K562 (cell line): Measurements from ENCODE around the gene FIGLA. TPM values are rescaled to one million over a fixed set of nuclear protein-coding genes. Genes with fewer than 3 reads are reported as not detected.

ENCODE experiments used
- ATAC-seq: fragments of 200-7000 bp; cut with Tn5 transposase; 3 replicates; pipeline ENCODE4 v1.9.1; 2020; ENCODE audit warnings: moderate library complexity
- BruUV-seq: library from RNA; stranded (reverse); fragments of 400-500 nt; replicated peaks from 2 replicates; lab custom pipeline; 2021; lab: Mats Ljungman, UMichigan
- CTCF ChIA-PET: fragments of 300-600 bp; formaldehyde crosslinking; extraction: SDS; loops from one replicate; lab custom pipeline; 2021; ENCODE audit warnings: low intra/inter-chr PET ratio; lab: Yijun Ruan, JAX
- POLR2A ChIA-PET: fragments of 300-600, 350-650 bp; sonication (Branson Sonifier 250); formaldehyde crosslinking; extraction: SDS; loops from one replicate; lab custom pipeline; 2021; ENCODE audit warnings: antibody characterized with exemption, inconsistent platforms; lab: Yijun Ruan, JAX
- DNase-seq, 4 experiments: peaks; one replicate each; pipeline versions ENCODE4 v3.0.0 to v3.0.0-alpha.2; 2011 to 2018; ENCODE audit warnings: low spot score in 3 of 4, mixed read lengths in 3 of 4; ENCODE audit errors: extremely low read depth in 1 of 4
- FAIRE-seq: peaks from 2 replicates; lab custom pipeline; 2011; peaks lifted over from hg19 to GRCh38; lab: Jason Lieb, UNC
- H2AFZ ChIP-seq: 2 replicates; pipeline ENCODE4 v1.6.0; 2011; ENCODE audit warnings: low read depth, low read length, control low read depth, inconsistent platforms
- H3K27ac ChIP-seq: fragments of 200-600 bp; 3 replicates; pipeline ENCODE4 v1.8.0; 2011; ENCODE audit warnings: low read depth, mild to moderate bottlenecking, control low read depth, inconsistent platforms, low read length, moderate library complexity, mixed read lengths; ENCODE audit errors: extremely low read depth
- H3K27me3 ChIP-seq, 2 experiments: fragments of 300-600 bp in 1 of 2; 2 replicates in 1 of 2; 3 replicates in 1 of 2; pipeline versions ENCODE4 v1.6.0 to v1.8.0; 2011; ENCODE audit warnings: inconsistent platforms in 2 of 2, low read length in 2 of 2, mild to moderate bottlenecking in 1 of 2, mixed read lengths in 1 of 2, moderate library complexity in 1 of 2; ENCODE audit not compliant: control insufficient read depth in 2 of 2, insufficient read depth in 2 of 2
- H3K36me3 ChIP-seq: fragments of 300-600 bp; 3 replicates; pipeline ENCODE4 v1.8.0; 2011; ENCODE audit warnings: mild to moderate bottlenecking, low read length, inconsistent platforms; ENCODE audit not compliant: control insufficient read depth, insufficient read depth
- H3K4me1 ChIP-seq, 2 experiments: fragments of 200-600 bp in 1 of 2; replicated peaks in 1 of 2; 2 replicates in 1 of 2; 3 replicates in 1 of 2; pipeline versions ENCODE4 v1.5.1 to v1.8.0; 2011; ENCODE audit warnings: inconsistent platforms in 2 of 2, low read length in 2 of 2, mild to moderate bottlenecking in 1 of 2, mixed read lengths in 1 of 2, moderate library complexity in 1 of 2; ENCODE audit not compliant: control insufficient read depth in 2 of 2, insufficient read depth in 2 of 2
- H3K4me2 ChIP-seq: 2 replicates; pipeline ENCODE4 v1.6.1; 2011; ENCODE audit warnings: low read length, control low read depth, inconsistent platforms, mixed read lengths; ENCODE audit not compliant: insufficient read depth
- H3K4me3 ChIP-seq: fragments of 200-600 bp; sonication (generic), shearing (Covaris generic); 2 replicates; pipeline ENCODE4 v1.5.1; 2016; ENCODE audit warnings: control low read depth, inconsistent platforms
- H3K79me2 ChIP-seq: fragments of 200-600 bp; 3 replicates; pipeline ENCODE4 v1.8.0; 2011; ENCODE audit warnings: low read length, inconsistent platforms; ENCODE audit not compliant: control insufficient read depth, insufficient read depth
- H3K9ac ChIP-seq, 2 experiments: 2 replicates each; pipeline versions ENCODE4 v1.6.0 to v1.6.1; 2011; ENCODE audit warnings: low read depth in 2 of 2, low read length in 2 of 2, control low read depth in 1 of 2, inconsistent platforms in 1 of 2, mild to moderate bottlenecking in 1 of 2, mixed read lengths in 1 of 2; ENCODE audit not compliant: insufficient read depth in 1 of 2
- H3K9me1 ChIP-seq: one replicate; pipeline ENCODE4 v1.6.0; 2011; ENCODE audit warnings: inconsistent platforms, mild to moderate bottlenecking, low read length, moderate library complexity; ENCODE audit not compliant: control insufficient read depth, insufficient read depth
- H3K9me3 ChIP-seq: replicated peaks from 2 replicates; pipeline ENCODE4 v1.5.1; 2011; ENCODE audit warnings: low read depth, low read length, inconsistent platforms; ENCODE audit not compliant: control insufficient read depth, insufficient read depth
- H4K20me1 ChIP-seq: replicated peaks from 2 replicates; pipeline ENCODE4 v1.6.1; 2011; ENCODE audit warnings: low read length, inconsistent platforms, mixed read lengths; ENCODE audit not compliant: control insufficient read depth, insufficient read depth
- ARNT ChIP-seq, 2 experiments: fragments of 450-650 bp; IDR thresholded peaks; 2 replicates each; pipeline ENCODE4 v1.6.1; 2016; ENCODE audit warnings: mild to moderate bottlenecking in 1 of 2
- CHD4 ChIP-seq: fragments of 200-600 bp; sonication (generic); IDR thresholded peaks from 3 replicates; pipeline ENCODE4 v1.6.1; 2012; ENCODE audit warnings: low read depth, mild to moderate bottlenecking, mixed read lengths, low read length, inconsistent platforms; ENCODE audit not compliant: insufficient read depth, insufficient replicate concordance, poor library complexity, severe bottlenecking
- ETV5 ChIP-seq: sonication (generic); formaldehyde crosslinking; IDR thresholded peaks from 2 replicates; pipeline ENCODE4 v1.4.0; 2020; ENCODE audit warnings: low read depth, mild to moderate bottlenecking, missing genetic modification reagents
- MBD1 ChIP-seq: fragments of 250-450 bp; sonication (Bioruptor Pico); IDR thresholded peaks from 2 replicates; pipeline ENCODE4 v1.8.0; 2022; ENCODE audit warnings: inconsistent platforms
- NBN ChIP-seq: fragments of 450-650 bp; IDR thresholded peaks from 2 replicates; pipeline ENCODE4 v1.6.1; 2016; ENCODE audit warnings: low read depth, mild to moderate bottlenecking
- RBBP5 ChIP-seq: fragments of 200-600 bp; sonication (generic); IDR thresholded peaks from 2 replicates; pipeline ENCODE4 v1.6.1; 2012; ENCODE audit warnings: borderline replicate concordance, mild to moderate bottlenecking, low read length, control low read depth, inconsistent platforms; ENCODE audit not compliant: insufficient read depth, poor library complexity, severe bottlenecking
- RBM25 ChIP-seq: fragments of 200-400 bp; formaldehyde crosslinking; IDR thresholded peaks from 2 replicates; pipeline ENCODE4 v1.6.1; 2018; ENCODE audit warnings: low read length, low read depth, moderate library complexity; ENCODE audit not compliant: severe bottlenecking
- RERE ChIP-seq: sonication (generic); formaldehyde crosslinking; IDR thresholded peaks from 2 replicates; pipeline ENCODE4 v1.8.0; 2023; ENCODE audit warnings: missing genetic modification reagents, mild to moderate bottlenecking, borderline replicate concordance
- ZNF23 ChIP-seq: fragments of 250-450 bp; sonication (Bioruptor Pico); IDR thresholded peaks from 2 replicates; pipeline ENCODE4 v1.4.0; 2020; ENCODE audit warnings: mild to moderate bottlenecking
- ZNF263 ChIP-seq: sonication (generic); formaldehyde crosslinking; IDR thresholded peaks from 2 replicates; pipeline ENCODE4 v1.8.0; 2022; ENCODE audit warnings: mild to moderate bottlenecking, missing genetic modification reagents, borderline replicate concordance
- ZNF639 ChIP-seq, 2 experiments: fragments of 200-800 bp in 1 of 2; sonication (Bioruptor generic) in 1 of 2; sonication (generic) in 1 of 2; formaldehyde crosslinking in 1 of 2; IDR thresholded peaks in 1 of 2; conservative IDR thresholded peaks in 1 of 2; 2 replicates each; pipeline versions ENCODE4 v1.5.0 to v1.6.1; 2016 to 2020; ENCODE audit warnings: missing compliant biosample characterization in 1 of 2, missing genetic modification characterization in 1 of 2, missing genetic modification reagents in 1 of 2
- ZNF76 ChIP-seq: fragments of 250-450 bp; sonication (Bioruptor Pico); IDR thresholded peaks from 2 replicates; pipeline ENCODE4 v1.4.0; 2020; ENCODE audit warnings: mild to moderate bottlenecking, moderate library complexity, borderline replicate concordance
- WGBS: fragments of 100-300 bp; shearing (Covaris generic); methylation state at CpG from one replicate; pipeline ENCODE4 v1.1.6; 2016; ENCODE audit warnings: low coverage, mixed read lengths; ENCODE audit not compliant: insufficient coverage; ENCODE audit errors: missing lambda C conversion rate; 5-methylcytosine and 5-hydroxymethylcytosine counted together
- in situ Hi-C: fragments of 300-500 bp; cut with MboI; formaldehyde crosslinking; loops from 4 replicates; pipeline ENCODE4 v1.15.0; 2018; ENCODE audit warnings: inconsistent platforms, mixed read lengths
- intact Hi-C: fragments of 100-400 bp; cut with micrococcal nuclease; formaldehyde crosslinking; loops from 2 replicates; pipeline ENCODE4 v1.14.2; 2022
- polyA plus RNA-seq, 8 experiments: library from polyadenylated mRNA; depleted of rRNA in 4 of 8; stranded (reverse) in 5 of 8; unstranded in 3 of 8; fragments of >200 nt; fragmentation: Nextera tagmentation in 2 of 8; fragmentation: Illumina TruSeq in 1 of 8; extraction: Ambion mirVana in 2 of 8; extraction: Trizol in 1 of 8; gene quantifications; 2 replicates each; pipeline versions ENCODE4 v1.2.1 to v1.2.3, GENCODE V29; 2011 to 2014; ENCODE audit warnings: inconsistent platforms in 1 of 8, missing spikeins in 1 of 8
- total RNA-seq, 7 experiments: library from RNA; depleted of rRNA in 6 of 7; stranded (reverse); fragments of >200 nt in 6 of 7; fragmentation: Illumina TruSeq in 2 of 7; extraction: Trizol in 2 of 7; gene quantifications; 2 replicates each; pipeline versions ENCODE4 v1.2.1 to v1.2.3, GENCODE V29; 2011 to 2021; ENCODE audit warnings: low replicate concordance in 1 of 7

Gene FIGLA
- total and polyA plus RNA-seq, 9 of the 15 experiments (the other 6 are each of a cell fraction or from before 2014, with no cell fraction given) = not detected

GRCh38 chr2:70784320-70784719, 6.1 kb downstream of the FIGLA start:
- H3K9ac ChIP-seq = no peak overlapping the region
- H3K9me3 ChIP-seq = no peaks in the 10 kb centered on the region
- no peak overlapping the region for H3K27ac ChIP-seq
- H3K79me2 ChIP-seq = no peaks in the 10 kb centered on the region
- in situ Hi-C loops = loop anchor here (5.0 to 25.0 kb wide), 3 partner anchors 97 to 472 kb away; partner anchors contain the start of gene FAM136A
- no peak overlapping the region for H2AFZ ChIP-seq
- BruUV-seq = no TSS peak
- no peak for FAIRE-seq
- H3K4me1 ChIP-seq = no peaks in the 10 kb centered on the region; a peak in 2 of 5 replicates
- H3K4me3 ChIP-seq = no peak overlapping the region
- H3K36me3 ChIP-seq = no peaks in the 10 kb centered on the region
- no peaks in the 10 kb centered on the region for H3K9me1 ChIP-seq
- H4K20me1 ChIP-seq = no peaks in the 10 kb centered on the region
- H3K4me2 ChIP-seq = no peak overlapping the region
- intact Hi-C loops = loop anchor here (10.0 kb wide), 1 partner anchor 440 kb away; no protein-coding TSS in a partner anchor
- ATAC-seq = no peak
- 50% methylated on average over 2 of the region's 2 CpGs for WGBS
- CTCF ChIA-PET = interaction anchor here (0.7 to 2.0 kb wide), 2 partner anchors 97 to 129 kb away, joined by 3 to 20 read pairs; no protein-coding TSS in a partner anchor
- POLR2A ChIA-PET = interaction anchor here (0.9 to 1.4 kb wide), 3 partner anchors 16 to 124 kb away, joined by 3 to 5 read pairs (median 5); partner anchors contain the start of gene ADD2
- peaks cover 3 to 10% of the 10 kb centered on the region in 2 experiments; a peak in 4 of 5 replicates for H3K27me3 ChIP-seq
- no peak for DNase-seq
- TF ChIP-seq NBN (no peak), ARNT (IDR thresholded peaks at IDR 0.05) (no peak), CHD4 (peak; percentile 61), ZNF263 (CRISPR knock-in tag) (no peak), MBD1 (CRISPR knock-in tag) (no peak), RERE (CRISPR knock-in tag) (no peak), ZNF639 (CRISPR knock-in tag; conservative IDR thresholded peaks at IDR 0.05 in 1 of 2, IDR thresholded peaks at IDR 0.05 in 1 of 2) (no peak), ZNF76 (CRISPR knock-in tag) (no peak), RBBP5 (no peak), ETV5 (CRISPR knock-in tag) (no peak), RBM25 (peak; percentile 97), ZNF23 (no peak)
